Fibroblast of skin of right quadriceps (primary cell): Measurements from ENCODE around the gene COG7.
"Not testable (repeated sequence)": the region's sequence is repeated elsewhere in the genome, so short reads cannot be mapped to it uniquely, and the experiment has no call there.

Experiments used
- DNase-seq: peaks from one replicate; pipeline ENCODE4 v3.0.0-alpha.2; 2013

Gene COG7

GRCh38 chr16:23382279-23382678 lies 70.7 kb downstream of the COG7 start:
- DNase-seq: no peak

DNA sequence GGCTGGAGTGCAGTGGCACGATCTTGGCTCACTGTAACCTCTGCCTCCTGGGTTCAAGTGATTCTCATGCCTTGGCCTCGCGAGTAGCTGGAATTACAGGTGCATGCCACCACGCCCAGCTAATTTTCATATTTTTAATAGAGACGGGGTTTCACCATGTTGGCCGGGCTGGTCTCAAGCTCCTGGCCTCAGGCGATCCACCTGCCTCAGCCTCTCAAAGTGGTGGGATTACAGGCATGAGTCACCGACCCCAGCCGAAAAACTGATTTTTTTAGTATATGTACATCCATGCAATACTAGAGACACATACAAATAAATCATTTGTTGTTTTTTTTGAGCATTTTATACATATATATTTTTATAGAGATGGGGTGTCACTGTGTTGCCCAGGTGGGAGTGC lies 71.3 kb downstream of the COG7 start:
- not testable (repeated sequence) for DNase-seq

GRCh38 chr16:23380501-23380951 lies 72.5 kb downstream of the COG7 start:
- no peak for DNase-seq

DNA sequence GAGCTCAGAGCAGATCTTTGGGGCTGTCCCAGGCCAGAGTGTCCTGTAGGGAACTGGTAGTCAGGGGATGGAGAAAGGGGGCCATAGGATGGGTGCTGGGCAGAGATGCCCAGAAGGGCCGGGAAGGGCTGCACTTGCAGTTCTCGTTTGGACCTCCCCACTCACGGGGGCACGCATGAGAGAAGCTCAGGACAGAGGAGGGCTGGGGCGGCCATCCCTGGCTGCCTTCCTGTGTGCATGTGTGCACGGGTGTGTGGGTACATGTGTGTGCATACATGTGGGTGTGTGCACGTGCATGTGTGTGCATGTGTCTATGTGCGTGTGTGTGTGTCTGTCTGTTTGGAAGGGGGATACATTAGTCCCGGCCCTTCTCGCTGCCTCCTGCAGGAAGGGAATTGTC lies 73.3 kb downstream of the COG7 start:
- no peak for DNase-seq

- no peak for DNase-seq
These were observed 74.1 kb downstream of the COG7 start for GRCh38 chr16:23378921-23379320.

DNA sequence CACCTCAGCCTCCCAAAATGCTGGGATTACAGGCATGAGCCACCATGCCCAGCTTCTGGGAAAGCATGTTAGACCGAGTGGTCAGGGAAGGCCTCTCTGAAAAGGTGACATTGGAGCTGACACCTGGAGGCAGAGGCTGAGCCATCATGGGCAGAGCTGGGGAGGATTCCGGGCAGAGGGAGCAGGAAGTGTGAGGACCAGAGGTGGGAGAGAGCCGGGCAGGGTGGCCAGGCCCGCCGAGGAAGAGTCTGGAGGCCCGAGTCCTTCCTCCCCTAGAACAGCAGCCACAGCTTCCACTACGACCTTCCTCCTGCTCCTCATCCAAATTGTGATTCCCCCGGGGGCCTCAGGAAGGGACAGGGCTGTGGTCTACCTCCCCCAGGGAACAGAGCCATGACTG lies 74.7 kb downstream of the COG7 start:
- no peak for DNase-seq

DNA sequence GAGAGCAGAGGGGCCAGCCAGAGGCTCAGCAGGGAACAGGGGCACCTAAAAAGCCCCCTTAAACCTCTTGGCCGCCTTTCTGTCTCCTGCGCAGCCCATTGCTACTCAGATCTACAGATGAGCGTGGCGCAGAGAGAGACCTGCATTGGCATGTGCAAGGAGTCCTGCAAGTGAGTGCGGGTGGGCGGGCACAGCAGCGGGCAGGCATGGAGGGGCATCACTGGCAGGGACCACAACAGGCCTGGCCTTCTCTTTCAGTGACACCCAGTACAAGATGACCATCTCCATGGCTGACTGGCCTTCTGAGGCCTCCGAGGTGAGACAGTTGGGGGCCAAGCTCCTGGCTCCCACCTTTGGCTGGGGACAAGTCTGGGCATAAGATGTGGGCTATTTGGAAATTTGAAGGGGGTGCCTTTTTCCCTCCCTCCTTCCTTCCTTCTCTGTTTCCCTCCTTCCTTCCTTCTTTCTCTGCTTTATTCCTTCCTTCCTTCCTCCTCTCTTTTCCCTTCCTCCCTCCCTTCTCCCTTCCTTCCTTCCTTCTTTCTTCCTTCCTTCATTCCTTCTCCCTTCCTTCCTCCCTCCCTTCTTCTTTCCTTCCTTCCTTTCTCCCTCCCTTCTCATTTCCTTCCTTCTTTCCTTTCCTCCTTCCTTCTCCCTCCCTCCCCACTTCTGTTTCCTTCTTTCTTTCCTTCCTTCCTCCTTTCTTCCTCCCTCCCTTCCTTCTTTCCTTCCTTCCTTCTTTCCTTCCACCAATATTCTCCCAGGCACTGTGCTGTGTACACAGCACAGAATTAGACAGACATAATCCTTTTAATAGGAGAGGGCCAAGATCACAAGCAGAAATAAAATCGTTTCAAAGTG lies 75.7 kb downstream of the COG7 start:
- no peak for DNase-seq

DNA sequence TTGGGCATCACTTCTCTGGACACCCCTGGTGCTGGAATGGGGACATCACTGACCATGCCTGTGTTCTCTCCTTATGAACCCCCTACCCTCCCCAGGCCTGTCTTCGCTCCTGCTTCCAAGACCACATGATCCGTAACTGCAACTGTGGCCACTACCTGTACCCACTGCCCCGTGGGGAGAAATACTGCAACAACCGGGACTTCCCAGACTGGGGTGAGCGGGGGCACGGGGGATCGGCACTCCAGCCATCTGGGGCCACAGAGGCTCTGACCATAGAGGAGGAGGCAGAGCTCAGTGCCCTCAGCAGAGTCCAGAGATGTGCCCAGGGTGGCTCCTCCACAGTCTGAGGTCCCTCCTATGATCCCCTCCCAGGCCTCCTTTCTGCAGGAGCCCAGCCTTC lies 77.3 kb downstream of the COG7 start:
- DNase-seq: no peak

- no peak for DNase-seq
These were observed 78.1 kb downstream of the COG7 start for GRCh38 chr16:23374721-23375510.

DNA sequence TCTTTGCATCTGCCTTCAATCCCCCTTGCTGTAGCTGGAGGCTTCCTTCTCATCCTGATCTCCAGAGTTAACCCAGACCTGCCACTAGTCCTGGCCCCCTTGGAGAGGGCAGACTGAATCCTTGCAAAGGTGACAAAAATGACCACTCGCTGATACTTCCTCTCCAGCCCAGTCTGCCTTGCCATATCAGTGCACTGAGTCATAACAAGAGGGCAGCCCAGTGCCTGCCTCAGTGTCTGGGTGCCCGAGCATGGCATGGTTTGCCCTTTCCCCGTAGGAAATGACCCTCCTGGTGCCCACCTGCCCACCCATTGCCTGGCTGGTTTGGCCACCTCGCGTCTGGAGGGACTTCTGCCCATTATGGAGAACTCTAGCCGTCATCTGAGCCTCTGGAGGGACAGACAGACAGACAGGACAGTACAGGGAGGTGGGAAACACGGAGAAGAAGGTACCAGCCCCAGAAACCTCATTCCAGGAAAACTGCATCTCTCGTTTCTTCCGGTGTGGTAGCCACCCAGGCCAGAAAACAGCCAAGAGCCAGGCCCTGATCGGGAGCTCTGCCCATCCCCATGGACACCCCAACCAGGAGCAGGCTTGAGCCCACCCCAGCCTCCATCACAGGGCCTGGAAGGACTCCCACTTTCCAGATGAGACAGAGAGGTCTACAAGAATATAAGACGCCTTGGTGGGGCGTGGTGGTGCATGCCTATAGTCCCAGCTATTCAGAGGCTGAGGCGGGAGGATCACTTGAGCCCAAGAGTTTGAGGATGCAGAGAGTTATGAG lies 79.4 kb downstream of the COG7 start:
- no peak for DNase-seq

GRCh38 chr16:23371368-23371767 lies 81.6 kb downstream of the COG7 start:
- DNase-seq: no peak

GRCh38 chr16:23369416-23369815 lies 83.6 kb downstream of the COG7 start:
- no peak for DNase-seq

DNA sequence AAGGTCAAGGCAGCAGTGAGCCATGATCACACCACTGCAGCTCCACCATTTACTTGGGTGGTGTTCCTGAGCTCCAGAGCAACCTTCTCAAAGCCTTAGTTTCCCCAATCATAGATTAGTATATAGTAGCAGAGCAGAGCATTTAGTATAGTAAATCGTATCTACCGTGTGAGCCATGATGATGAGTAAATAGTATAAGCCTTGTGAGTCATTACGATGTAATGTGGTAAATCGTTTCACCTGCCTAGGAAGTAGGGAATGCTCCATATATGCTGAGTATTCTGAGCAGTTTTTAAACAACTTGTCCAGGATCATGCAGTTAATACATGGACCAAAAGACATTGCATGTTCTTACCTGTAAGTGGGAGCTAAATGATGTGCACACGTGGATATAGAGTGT lies 84.5 kb downstream of the COG7 start:
- DNase-seq: no peak

DNA sequence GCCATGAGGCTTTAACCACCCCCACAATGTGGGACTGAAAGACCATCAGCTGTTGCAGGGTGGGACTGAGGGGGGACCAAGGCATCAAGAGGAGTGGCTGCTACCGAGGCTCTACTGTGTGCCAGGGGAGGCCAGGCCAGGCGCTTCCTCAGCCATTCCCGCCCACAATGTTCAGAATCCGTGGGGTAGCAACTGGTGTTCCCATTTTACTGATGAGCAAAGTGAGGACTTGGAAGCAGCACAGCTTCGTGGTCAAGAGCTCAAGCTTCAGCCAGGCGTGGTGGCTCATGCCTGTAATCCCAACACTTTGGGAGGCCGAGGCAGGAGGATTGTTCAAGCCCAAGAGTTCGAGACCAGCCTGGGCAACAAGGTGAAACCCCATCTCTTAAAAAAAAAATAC lies 85.0 kb downstream of the COG7 start:
- no peak for DNase-seq

DNA sequence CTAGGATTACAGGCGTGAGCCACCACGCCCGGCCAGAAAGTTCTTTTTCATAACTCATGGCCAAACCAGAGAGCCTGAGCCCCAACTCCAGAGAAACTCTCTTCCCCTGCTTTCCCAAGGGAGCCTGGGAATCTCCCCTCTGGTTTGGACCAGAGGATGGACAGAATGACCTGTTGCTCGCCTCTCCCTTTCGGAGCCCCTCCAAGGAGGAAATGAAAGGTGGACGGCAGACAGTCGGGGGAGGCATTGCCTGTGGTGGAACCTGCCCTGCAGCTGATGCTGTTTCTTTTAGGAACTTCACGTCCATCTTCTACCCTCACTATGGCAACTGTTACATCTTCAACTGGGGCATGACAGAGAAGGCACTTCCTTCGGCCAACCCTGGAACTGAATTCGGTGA lies 85.4 kb downstream of the COG7 start:
- DNase-seq: no peak

DNA sequence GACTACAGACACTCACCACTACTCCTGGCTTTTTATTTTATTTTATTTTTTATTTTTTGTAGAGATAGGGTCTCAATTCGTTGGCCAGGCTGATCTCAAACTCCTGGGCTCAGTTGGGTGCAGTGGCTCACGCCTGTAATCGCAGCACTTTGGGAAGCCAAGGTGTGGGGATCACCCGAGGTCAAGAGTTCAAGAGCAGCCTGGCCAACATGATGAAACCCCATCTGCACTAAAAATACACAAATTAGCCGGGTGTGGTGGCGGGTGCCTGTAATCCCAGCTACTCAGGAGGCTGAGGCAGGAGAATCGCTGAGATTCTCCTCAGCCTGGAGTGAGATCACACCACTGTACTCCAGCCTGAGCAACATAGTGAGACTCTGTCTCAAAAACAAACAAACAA lies 86.6 kb downstream of the COG7 start:
- not testable (repeated sequence) for DNase-seq

DNA sequence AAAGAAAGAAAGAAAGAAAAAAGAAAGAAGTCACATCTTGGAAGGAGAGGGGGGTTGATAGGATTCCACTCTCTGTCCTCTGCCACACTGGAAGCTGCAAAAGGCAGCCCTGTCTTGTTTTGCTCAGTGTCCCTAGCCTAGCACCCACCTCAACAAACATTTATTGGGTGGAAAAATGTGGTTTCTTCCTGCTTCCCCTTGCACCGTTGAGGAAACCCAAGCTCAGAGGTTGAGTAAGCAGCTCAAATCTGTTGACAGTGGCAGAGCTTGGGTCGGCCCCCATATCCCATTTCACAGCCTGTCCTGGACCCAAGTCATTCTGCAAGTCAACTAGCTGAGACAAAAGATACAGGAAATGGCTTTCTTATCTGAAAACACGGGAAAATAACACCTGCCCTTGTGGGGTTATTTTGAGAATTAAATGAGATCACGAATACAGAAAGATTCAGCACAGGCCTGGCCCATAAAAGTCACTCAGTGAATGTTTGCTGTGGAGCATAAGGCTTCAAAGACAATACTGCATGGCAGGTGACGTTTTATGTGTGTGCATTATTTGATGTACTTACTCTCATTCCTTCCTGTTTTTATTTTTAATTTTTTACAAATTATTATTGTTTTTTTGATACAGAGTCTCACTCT lies 87.3 kb downstream of the COG7 start:
- DNase-seq: no peak

DNA sequence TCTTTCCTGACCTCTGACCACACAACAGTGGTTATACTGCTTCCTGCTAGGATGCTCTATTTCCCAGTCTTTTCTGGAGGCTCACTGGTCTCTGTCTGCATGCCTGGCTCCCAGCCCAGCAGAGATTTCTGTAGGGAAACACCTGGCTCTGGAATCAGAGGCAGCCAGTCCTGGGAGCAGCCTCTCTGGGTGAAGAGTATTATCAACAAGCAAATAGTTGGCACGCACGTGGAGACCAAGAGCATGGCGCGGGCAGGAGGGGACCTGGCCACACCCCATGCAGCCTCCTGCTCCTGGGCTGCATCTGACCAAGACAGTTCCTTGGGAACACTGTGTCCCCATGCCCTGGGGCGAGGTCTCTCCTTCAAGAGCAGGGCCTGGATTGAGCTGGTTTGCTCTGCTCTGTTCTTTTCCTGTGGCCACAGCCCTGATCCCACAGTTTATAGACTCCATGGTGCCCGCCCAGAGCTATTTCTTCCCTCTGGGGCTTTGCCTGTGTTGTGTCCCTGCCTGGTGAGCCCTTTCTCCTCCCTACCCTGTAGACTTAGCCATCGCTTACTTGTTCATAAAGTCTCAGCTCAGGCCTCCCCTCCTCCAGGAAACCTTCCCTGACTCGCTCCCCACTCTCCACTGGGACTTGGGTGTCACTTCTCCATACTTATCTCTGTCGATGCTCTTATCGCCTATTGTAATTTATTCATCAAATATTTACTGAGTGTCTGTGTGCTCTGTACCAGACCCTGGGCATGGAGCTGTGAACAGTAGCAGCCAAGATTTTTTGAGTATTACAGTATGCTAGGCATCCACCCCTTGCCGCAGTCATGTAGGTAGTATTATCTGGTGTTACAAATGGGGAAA lies 90.3 kb downstream of the COG7 start:
- no peak for DNase-seq

DNA sequence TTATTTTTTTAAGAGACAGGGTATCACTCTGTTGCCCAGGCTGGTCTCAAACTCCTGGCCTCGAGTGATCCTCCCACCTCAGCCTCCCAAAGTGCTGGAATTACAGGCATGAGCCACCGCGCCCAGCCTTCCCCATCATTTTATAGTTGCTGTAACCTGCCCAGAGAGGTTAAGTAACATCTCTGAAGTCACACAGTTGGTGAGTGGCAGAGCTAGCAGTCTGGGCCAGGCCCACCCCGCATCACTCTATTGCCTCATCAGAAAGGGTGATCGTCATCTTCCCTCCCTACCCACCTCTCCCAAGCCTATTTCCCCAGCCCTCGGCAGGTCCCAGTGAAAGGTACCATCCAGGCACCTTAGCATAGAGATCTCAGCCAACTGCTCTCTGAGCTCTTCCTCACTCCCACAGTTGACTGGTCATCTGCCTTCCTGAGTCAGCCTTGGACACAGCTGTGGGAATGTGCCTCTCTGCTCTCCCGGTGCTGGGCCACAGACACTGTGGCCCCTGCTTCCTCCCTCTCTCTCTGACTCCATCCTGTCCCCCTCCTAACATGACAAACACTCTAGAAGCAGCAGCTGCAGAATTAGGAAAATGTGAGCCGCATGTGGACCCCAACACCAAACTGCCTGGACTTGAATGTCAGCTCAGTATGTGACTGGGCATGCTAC lies 93.8 kb downstream of the COG7 start:
- no peak for DNase-seq

GRCh38 chr16:23357761-23358290 lies 95.2 kb downstream of the COG7 start:
- DNase-seq: no peak

- no peak for DNase-seq
These were observed 96.0 kb downstream of the COG7 start for GRCh38 chr16:23356941-23357340.
